Activated naive CD4-positive, alpha-beta T cell treated with anti-CD3 and anti-CD28 coated beads, Interleukin-2, amount 50 U/mL, for 16 hours (primary cell): ENCODE data around the gene DNAJC4.

Experiments used
- DNase-seq: peaks from one replicate; pipeline ENCODE4 v3.0.0-alpha.2; 2020

Gene DNAJC4

GRCh38 chr11:64208796-64209562 lies 21.4 kb upstream of the DNAJC4 start:
- no peak for DNase-seq

- no peak for DNase-seq
These were observed 20.8 kb upstream of the DNAJC4 start for GRCh38 chr11:64209563-64209843.

DNA sequence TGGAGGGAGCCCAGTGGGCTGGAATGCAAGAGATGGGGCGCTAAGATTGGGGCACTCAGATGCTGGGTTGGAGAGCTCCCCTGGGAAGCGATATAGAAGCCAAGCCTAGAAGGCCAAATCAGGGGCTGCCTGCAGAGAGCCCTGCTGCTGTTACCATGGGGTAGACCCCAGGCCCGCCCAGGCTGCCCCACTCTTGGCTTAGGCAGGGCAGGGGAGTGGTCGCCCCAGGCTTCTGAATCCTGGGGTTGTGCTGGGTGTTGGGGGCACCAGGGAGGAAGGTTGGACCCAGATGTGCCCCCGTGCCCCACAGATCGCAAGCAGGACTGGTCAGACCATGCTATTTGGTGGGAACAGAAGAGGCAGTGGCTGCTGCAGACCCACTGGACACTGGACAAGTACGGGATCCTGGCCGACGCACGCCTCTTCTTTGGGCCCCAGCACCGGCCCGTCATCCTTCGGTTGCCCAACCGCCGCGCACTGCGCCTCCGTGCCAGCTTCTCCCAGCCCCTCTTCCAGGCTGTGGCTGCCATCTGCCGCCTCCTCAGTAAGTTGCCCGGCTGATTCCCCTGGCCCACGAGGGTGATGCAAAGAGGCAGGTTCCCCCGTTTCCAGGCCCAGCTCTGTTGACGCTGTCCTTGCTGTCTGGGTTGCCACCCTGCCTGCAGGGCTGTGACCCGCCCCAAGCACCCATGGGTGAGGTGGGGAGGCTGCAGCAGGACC lies 19.9 kb upstream of the DNAJC4 start:
- DNase-seq: no peak

- no peak for DNase-seq
These were observed 19.0 kb upstream of the DNAJC4 start for GRCh38 chr11:64211181-64211872.

DNA sequence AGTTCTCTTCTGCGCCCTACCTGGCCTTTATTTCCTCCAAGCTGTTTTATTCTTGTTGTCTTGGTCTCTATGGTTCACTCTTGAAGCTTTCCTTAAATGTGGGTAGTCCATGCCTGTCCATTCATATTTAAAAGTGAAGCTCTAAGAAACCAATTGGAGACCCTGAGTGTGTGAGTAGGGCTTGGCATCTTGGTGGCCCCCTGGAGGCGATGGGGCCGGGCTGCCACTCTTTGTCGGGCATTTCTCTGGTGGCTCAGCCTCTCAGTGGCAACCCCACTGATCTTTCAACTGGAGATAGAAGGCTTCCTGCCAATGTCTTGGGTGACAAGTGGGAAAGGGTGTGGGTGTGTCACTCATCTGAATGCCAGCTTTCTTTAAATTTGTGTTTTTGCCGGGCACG lies 13.5 kb upstream of the DNAJC4 start:
- DNase-seq: no peak

DNA sequence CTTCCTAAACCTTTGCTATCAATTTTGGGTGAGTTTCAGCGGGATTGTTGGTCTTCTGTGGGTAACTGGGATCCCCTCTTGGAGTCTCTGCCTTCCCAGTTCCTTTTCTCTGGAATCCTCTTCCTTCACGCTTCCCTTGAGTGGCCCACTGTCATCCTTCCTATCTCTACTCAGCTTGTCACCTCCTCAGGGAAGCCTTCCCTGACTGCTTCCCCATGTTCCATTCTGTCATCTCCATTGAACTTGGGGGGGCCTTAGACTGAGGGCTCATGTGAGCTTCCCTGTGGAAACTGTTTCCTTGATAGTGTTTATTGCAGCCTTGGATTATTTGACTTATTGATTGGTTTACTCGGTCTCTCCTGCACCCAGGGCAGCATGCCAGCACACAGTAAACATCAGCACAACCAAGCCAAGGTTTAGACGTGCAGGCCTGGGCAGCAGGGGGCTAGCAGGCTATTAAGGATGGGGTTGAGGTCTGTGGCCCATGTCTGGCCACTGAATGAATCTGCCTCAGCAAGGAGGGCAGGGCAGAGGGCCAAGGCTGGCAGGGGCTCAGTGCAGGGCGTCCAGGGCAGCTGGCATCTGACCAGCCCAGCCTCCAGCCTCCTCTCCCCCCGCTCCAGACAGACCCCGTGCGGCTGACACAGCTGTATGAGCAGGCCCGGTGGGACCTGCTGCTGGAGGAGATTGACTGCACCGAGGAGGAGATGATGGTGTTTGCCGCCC lies 11.6 kb upstream of the DNAJC4 start:
- DNase-seq: no peak

- no peak for DNase-seq
These were observed 11.0 kb upstream of the DNAJC4 start for GRCh38 chr11:64219354-64219684.

DNA sequence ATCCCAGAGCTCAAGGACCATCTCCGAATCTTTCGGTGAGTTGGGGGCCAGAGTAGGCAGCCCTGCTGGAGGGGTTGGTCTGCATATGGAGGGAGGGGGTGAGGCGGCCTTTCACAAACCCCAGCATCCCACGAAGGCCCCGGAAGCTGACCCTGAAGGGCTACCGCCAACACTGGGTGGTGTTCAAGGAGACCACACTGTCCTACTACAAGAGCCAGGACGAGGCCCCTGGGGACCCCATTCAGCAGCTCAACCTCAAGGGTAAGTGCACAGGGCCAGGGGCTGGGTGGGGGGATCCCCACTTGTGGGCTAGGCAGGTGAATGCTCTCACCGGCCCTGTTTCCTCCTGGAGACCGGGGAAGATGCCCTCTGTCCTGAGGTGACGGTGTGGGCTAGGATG lies 10.6 kb upstream of the DNAJC4 start:
- no peak for DNase-seq

DNA sequence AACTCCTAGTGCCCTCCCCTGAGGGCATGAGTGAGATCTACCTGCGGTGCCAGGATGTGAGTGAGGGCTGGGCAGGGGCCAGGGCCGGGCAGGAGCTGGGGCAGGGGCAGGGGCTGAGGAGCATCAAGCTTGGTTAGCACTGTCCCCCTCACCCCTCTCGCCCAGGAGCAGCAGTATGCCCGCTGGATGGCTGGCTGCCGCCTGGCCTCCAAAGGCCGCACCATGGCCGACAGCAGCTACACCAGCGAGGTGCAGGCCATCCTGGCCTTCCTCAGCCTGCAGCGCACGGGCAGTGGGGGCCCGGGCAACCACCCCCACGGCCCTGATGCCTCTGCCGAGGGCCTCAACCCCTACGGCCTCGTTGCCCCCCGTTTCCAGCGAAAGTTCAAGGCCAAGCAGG lies 10.1 kb upstream of the DNAJC4 start:
- DNase-seq: no peak

DNA sequence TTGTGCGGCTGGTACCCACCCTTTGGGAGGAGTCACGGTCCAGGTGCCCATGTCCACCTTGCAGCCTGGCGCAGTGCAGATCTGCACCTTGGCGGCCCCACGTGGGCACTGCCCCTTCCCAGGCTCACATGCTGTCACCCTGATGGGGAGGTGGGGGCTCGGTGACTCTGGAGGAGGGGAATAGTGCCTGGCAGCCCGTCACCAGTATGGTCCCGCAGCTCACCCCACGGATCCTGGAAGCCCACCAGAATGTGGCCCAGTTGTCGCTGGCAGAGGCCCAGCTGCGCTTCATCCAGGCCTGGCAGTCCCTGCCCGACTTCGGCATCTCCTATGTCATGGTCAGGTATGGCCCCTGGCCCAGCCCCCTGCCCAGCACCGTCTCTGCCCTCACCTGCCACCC lies 9.6 kb upstream of the DNAJC4 start:
- no peak for DNase-seq

- no peak for DNase-seq
These were observed 7.7 kb upstream of the DNAJC4 start for GRCh38 chr11:64222651-64223000.

DNA sequence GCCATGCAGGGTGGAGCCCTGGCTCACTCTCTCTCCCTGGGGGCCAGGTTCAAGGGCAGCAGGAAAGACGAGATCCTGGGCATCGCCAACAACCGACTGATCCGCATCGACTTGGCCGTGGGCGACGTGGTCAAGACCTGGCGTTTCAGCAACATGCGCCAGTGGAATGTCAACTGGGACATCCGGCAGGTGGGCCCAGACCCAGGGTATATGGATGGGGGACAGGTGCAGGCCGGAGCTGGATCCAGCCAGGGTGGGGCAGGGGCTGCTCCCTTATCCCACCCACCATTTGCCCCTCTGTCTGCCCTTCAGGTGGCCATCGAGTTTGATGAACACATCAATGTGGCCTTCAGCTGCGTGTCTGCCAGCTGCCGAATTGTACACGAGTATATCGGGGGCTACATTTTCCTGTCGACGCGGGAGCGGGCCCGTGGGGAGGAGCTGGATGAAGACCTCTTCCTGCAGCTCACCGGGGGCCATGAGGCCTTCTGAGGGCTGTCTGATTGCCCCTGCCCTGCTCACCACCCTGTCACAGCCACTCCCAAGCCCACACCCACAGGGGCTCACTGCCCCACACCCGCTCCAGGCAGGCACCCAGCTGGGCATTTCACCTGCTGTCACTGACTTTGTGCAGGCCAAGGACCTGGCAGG lies 7.2 kb upstream of the DNAJC4 start:
- DNase-seq: no peak

DNA sequence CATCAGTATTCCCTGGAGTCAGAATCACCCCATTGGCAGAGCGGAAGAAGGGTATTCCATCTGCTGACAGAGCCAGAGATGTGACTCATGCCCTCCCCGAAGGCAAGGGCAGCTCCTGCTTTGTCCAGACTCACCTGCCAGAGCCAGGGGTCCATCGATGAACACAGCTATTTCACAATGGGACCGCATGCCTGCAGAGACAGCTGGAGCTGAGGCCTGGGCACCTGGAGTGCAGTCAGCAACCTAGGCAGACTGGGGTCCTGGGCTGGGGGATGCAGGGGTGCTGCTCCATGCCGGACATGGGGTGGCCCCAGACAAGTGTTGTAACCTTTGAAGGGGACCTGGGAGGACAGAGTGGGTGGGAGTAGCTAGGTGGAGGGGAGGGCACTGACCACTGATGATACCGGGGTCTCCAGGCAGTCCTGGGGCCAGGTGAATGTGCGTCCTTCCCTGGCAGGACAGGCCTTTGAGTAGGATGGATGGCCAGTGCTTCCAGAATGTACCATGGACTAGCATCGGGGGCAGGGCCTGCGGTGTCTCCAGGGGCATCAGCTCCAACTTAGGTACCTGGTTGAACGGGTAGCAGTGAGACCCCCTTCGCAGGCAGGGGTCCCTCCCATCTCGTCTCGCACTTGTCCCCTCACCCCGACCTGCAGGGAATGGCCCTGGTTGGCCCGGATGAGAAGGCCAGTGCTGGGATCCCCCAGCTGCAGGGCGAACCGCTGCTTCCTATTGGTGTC lies 6.0 kb upstream of the DNAJC4 start:
- DNase-seq: peak; percentile 15

DNA sequence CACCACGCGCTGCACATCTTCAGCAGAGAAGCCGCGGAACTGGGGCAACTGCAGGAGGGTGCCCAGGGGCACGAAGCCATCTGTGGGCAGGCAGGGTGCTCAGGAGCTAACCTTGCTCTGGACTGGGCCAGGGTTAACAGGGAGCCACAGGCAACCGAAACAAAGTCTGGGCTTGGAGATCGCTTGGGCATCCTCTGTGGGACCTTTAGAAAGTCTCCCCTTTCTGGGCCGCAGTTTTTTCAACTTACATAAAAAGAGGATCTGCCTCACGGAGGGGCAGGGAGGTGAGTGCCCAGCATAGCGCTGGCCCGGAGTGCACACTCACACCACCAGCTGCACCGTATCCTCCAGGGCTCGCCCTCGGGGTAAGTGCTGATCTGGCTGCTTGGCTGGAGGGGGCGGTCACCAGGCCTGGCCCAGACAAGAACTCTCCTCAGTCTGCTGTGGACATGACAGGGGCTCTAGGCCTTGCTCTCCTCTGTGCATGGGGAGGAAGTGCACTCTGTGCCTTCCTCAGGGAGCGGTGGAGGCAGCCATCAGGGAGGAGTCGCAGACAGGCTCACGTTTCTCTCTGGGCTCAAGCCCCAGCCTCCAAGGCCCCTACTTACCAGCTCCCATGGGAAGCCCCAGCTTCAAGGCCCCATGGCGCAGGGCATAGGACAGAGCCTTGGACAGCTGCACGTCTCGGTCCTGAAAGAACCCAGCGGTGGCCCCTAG lies 5.3 kb upstream of the DNAJC4 start:
- peak; percentile 16 for DNase-seq

- DNase-seq: peak; percentile 92
These were observed 4.5 kb upstream of the DNAJC4 start, which contains the start of the genes NUDT22 and TRPT1 for GRCh38 chr11:64225608-64226506. Gene NUDT22, plus strand, starts transcription at chr11:64226274. Its CDS starts 379 bp downstream, at chr11:64226653. Gene TRPT1, minus strand, starts transcription at chr11:64226186. Its CDS starts 326 bp downstream, at chr11:64225860.

DNA sequence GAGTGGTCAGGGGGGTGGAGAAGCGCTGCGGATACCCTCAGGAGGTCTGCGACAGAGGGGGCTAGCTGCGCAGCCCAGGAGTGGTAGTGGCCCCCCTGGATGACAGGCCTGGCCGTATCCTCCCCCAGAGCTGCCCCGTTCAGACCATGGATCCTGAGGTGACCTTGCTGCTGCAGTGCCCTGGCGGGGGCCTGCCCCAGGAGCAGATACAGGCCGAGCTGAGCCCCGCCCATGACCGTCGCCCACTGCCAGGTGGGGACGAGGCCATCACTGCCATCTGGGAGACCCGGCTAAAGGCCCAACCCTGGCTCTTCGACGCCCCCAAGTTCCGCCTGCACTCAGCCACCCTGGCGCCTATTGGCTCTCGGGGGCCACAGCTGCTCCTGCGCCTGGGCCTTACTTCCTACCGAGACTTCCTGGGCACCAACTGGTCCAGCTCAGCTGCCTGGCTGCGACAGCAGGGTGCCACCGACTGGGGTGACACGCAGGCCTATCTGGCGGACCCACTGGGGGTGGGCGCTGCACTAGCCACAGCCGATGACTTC lies 3.8 kb upstream of the DNAJC4 start:
- DNase-seq: peak; percentile 49

- no peak for DNase-seq
These were observed 2.9 kb upstream of the DNAJC4 start for GRCh38 chr11:64227405-64227956.

DNA sequence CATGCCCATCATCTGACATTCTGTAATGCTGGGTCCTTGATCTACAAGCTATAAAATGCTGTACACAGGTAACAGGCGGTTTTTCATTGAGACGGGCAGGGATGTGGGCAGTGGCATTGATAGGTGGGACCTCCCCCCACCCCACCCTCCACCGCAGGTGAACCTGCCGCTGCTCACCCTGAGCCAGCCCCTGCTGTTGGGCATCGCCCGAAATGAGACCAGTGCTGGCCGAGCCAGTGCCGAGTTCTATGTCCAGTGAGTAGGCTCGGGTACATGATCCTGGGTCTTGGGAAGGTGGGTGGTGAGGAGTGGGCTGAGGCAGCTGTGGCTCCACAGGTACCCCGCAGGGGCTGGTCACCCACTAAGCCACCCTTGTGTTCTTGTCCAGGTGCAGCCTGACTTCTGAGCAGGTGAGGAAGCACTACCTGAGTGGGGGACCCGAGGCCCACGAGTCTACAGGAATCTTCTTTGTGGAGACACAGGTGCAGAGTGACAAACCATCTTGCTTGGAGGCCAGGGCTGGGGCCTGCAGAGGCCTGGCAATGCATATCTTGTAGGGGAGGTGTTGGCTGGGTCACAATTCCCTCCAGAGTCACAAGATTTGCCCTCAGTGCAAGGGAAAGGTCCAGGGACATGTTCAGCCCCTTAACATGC lies 1.1 kb upstream of the DNAJC4 start:
- no peak for DNase-seq

DNA sequence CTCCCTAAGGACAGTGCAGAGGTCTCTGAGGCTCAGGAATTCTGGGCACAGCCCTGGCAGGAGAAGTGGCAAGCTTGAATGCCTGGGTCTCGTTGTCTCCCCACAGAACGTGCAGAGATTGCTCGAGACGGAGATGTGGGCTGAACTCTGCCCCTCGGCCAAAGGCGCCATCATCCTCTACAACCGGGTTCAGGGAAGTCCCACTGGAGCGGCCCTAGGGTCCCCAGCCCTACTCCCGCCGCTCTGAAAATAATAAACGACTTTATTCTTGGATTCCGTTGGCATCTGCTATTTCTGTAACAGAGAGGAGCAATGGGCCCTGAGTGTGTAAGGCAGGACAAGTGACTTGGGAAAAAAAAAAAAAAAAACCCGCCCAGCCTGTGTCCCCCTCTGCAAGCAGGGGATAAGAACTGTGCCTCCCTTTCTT lies 591 bp upstream of the DNAJC4 start:
- no peak for DNase-seq
